HepG2 (cell line): ENCODE results near the gene YIPF4. TPM values are rescaled to one million over a fixed set of nuclear protein-coding genes. Genes with fewer than 3 reads are reported as not detected.

Experiments
- ATAC-seq: fragments of 200-7000 bp; cut with Tn5 transposase; 3 replicates; pipeline ENCODE4 v1.9.1; 2020; ENCODE audit warnings: mild to moderate bottlenecking, moderate library complexity
- BruUV-seq: library from RNA; stranded (reverse); fragments of 400-500 nt; replicated peaks from 2 replicates; lab custom pipeline; 2021; lab: Mats Ljungman, UMichigan
- CTCF ChIA-PET: fragments of 300-600 bp; formaldehyde crosslinking; extraction: SDS; loops from one replicate; lab custom pipeline; 2021; ENCODE audit warnings: low total read pairs, inconsistent platforms, low intra/inter-chr PET ratio; lab: Yijun Ruan, JAX
- POLR2A ChIA-PET: fragments of 350-600 bp; sonication (Branson Sonifier 250); formaldehyde crosslinking; loops from one replicate; lab custom pipeline; 2020; ENCODE audit warnings: antibody characterized with exemption, inconsistent platforms; lab: Yijun Ruan, JAX
- DNase-seq: peaks from one replicate; pipeline ENCODE4 v3.0.0-alpha.2; 2015; ENCODE audit warnings: low spot score
- FAIRE-seq: peaks from 3 replicates; lab custom pipeline; 2011; peaks lifted over from hg19 to GRCh38; lab: Jason Lieb, UNC
- H2AFZ ChIP-seq: one replicate; pipeline ENCODE4 v1.6.1; 2011; ENCODE audit warnings: low read length, inconsistent platforms
- H3K27ac ChIP-seq: fragments of 300-600 bp; 3 replicates; pipeline ENCODE4 v1.8.0; 2011; ENCODE audit warnings: mixed run types, mild to moderate bottlenecking, mixed read lengths, low read length, inconsistent platforms; ENCODE audit not compliant: insufficient read depth; ENCODE audit errors: extremely low read length
- H3K27me3 ChIP-seq, 2 experiments: fragments of 200-600 bp in 1 of 2; 2 replicates in 1 of 2; 3 replicates in 1 of 2; pipeline versions ENCODE4 v1.6.0 to v1.8.0; 2011; ENCODE audit warnings: low read length in 2 of 2, mild to moderate bottlenecking in 2 of 2, moderate library complexity in 2 of 2, inconsistent platforms in 1 of 2; ENCODE audit not compliant: insufficient read depth in 2 of 2, control insufficient read depth in 1 of 2
- H3K36me3 ChIP-seq, 2 experiments: fragments of 200-600 bp in 1 of 2; replicated peaks in 1 of 2; 2 replicates in 1 of 2; 3 replicates in 1 of 2; pipeline versions ENCODE4 v1.5.1 to v1.8.0; 2011; ENCODE audit warnings: low read length in 2 of 2, inconsistent platforms in 1 of 2; ENCODE audit not compliant: insufficient read depth in 2 of 2, control insufficient read depth in 1 of 2
- H3K4me1 ChIP-seq: 2 replicates; pipeline ENCODE4 v1.5.1; 2012; ENCODE audit warnings: low read length, inconsistent platforms; ENCODE audit not compliant: insufficient read depth
- H3K4me2 ChIP-seq: 2 replicates; pipeline ENCODE4 v1.6.0; 2011; ENCODE audit warnings: low read depth, low read length, inconsistent platforms
- H3K4me3 ChIP-seq, 3 experiments: fragments of 200-600 bp in 1 of 3; sonication (generic), shearing (Covaris generic) in 1 of 3; replicated peaks in 1 of 3; 2 replicates each; pipeline ENCODE4 v1.5.1; 2011 to 2016; ENCODE audit warnings: low read length in 3 of 3, inconsistent platforms in 2 of 3, low read depth in 2 of 3, mild to moderate bottlenecking in 2 of 3, control low read depth in 1 of 3, mixed read lengths in 1 of 3; ENCODE audit not compliant: insufficient read depth in 1 of 3
- H3K79me2 ChIP-seq: one replicate; pipeline ENCODE4 v1.6.1; 2011; ENCODE audit warnings: low read length, inconsistent platforms; ENCODE audit not compliant: insufficient read depth
- H3K9ac ChIP-seq: 2 replicates; pipeline ENCODE4 v1.6.0; 2011; ENCODE audit warnings: mild to moderate bottlenecking, low read depth, low read length, inconsistent platforms; ENCODE audit not compliant: insufficient read depth
- H3K9me3 ChIP-seq: 2 replicates; pipeline ENCODE4 v1.5.1; 2012; ENCODE audit warnings: mild to moderate bottlenecking, low read length
- H4K20me1 ChIP-seq: 2 replicates; pipeline ENCODE4 v1.6.0; 2011; ENCODE audit warnings: inconsistent platforms, mild to moderate bottlenecking, low read length, moderate library complexity; ENCODE audit not compliant: insufficient read depth
- FOXJ3 ChIP-seq: sonication (generic); formaldehyde crosslinking; IDR thresholded peaks from 2 replicates; pipeline ENCODE4 v1.4.0; 2020; ENCODE audit warnings: missing genetic modification reagents, mild to moderate bottlenecking, borderline replicate concordance
- FOXM1 ChIP-seq: sonication (generic); formaldehyde crosslinking; IDR thresholded peaks from 2 replicates; pipeline ENCODE4 v1.5.0; 2020; ENCODE audit warnings: missing genetic modification reagents
- HDAC6 ChIP-seq: fragments of 200-600 bp; sonication (generic); IDR thresholded peaks from 2 replicates; pipeline ENCODE4 v1.7.0; 2017; ENCODE audit warnings: mild to moderate bottlenecking, antibody characterized with exemption, low read length, low read depth
- HNRNPK ChIP-seq: fragments of 200-400 bp; formaldehyde crosslinking; IDR thresholded peaks from 2 replicates; pipeline ENCODE4 v1.6.1; 2018; ENCODE audit warnings: low read length, low read depth, moderate library complexity, mild to moderate bottlenecking; ENCODE audit not compliant: poor library complexity, severe bottlenecking
- KDM5A ChIP-seq: fragments of 200-600 bp; sonication (generic); IDR thresholded peaks from 2 replicates; pipeline ENCODE4 v1.7.0; 2018; ENCODE audit warnings: antibody characterized with exemption, mild to moderate bottlenecking, low read length, borderline replicate concordance
- PHF8 ChIP-seq: sonication (generic); formaldehyde crosslinking; IDR thresholded peaks from 2 replicates; pipeline ENCODE4 v1.5.0; 2020; ENCODE audit warnings: missing genetic modification reagents
- RFX1 ChIP-seq: fragments of 450-650 bp; IDR thresholded peaks from 2 replicates; pipeline ENCODE4 v1.6.1; 2017
- RNF2 ChIP-seq: fragments of 450-650 bp; conservative IDR thresholded peaks from 2 replicates; pipeline ENCODE4 v1.6.1; 2016; ENCODE audit warnings: low read depth
- ZNF234 ChIP-seq: sonication (generic); formaldehyde crosslinking; conservative IDR thresholded peaks from 2 replicates; pipeline ENCODE4 v1.5.1; 2020; ENCODE audit warnings: mild to moderate bottlenecking, missing genetic modification reagents
- ZNF607 ChIP-seq: sonication (generic); formaldehyde crosslinking; IDR thresholded peaks from 2 replicates; pipeline ENCODE4 v1.5.1; 2020; ENCODE audit warnings: missing genetic modification reagents, mild to moderate bottlenecking, borderline replicate concordance
- ZSCAN21 ChIP-seq: sonication (generic); formaldehyde crosslinking; IDR thresholded peaks from 2 replicates; pipeline ENCODE4 v1.8.0; 2022; ENCODE audit warnings: mild to moderate bottlenecking, missing genetic modification reagents, moderate library complexity, borderline replicate concordance
- WGBS: methylation state at CpG from one replicate; pipeline ENCODE4 v1.1.6; 2017; ENCODE audit warnings: low lambda C conversion rate; 5-methylcytosine and 5-hydroxymethylcytosine counted together
- in situ Hi-C: cut with HindIII; loops from 2 replicates; pipeline ENCODE4 v1.10.0; 2017; ENCODE audit warnings: low pct_unique_long_range_greater_than_20kb; ENCODE audit not compliant: extremely low pct_ligation_motif_present
- intact Hi-C: fragments of 100-400 bp; cut with micrococcal nuclease; formaldehyde crosslinking; loops from one replicate; pipeline ENCODE4 v1.10.0; 2022; ENCODE audit not compliant: unreplicated experiment
- polyA plus RNA-seq, 8 experiments: library from polyadenylated mRNA; depleted of rRNA in 3 of 8; stranded (reverse) in 7 of 8; unstranded in 1 of 8; fragments of >200 nt; fragmentation: Illumina TruSeq in 4 of 8; extraction: Trizol in 4 of 8; gene quantifications; 2 replicates each; pipeline versions ENCODE4 v1.2.1 to v1.2.3, GENCODE V29; 2011 to 2016; ENCODE audit warnings: low read depth in 4 of 8, missing spikeins in 1 of 8, mixed read lengths in 1 of 8; ENCODE audit not compliant: insufficient read depth in 1 of 8
- total RNA-seq, 5 experiments: library from RNA; depleted of rRNA; stranded (reverse); fragments of >200 nt; fragmentation: Illumina TruSeq; extraction: Trizol; gene quantifications; 2 replicates each; pipeline ENCODE4 v1.2.3, GENCODE V29; 2016; ENCODE audit warnings: low read depth in 1 of 5
- TF ChIP-seq, protein P1 (sequence below): IDR thresholded peaks from 2 replicates; pipeline ENCODE4 v1.6.1; 2016; ENCODE audit warnings: low read depth, missing genetic modification reagents, missing compliant biosample characterization
- TF ChIP-seq, protein P2 (sequence below): sonication (generic); formaldehyde crosslinking; IDR thresholded peaks from 2 replicates; pipeline ENCODE4 v1.4.0; 2020; ENCODE audit warnings: missing genetic modification reagents
- TF ChIP-seq, protein P3 (sequence below): sonication (generic); formaldehyde crosslinking; IDR thresholded peaks from 2 replicates; pipeline ENCODE4 v1.4.0; 2020; ENCODE audit warnings: missing genetic modification reagents

Gene YIPF4
- total and polyA plus RNA-seq, 2 of the 13 experiments (the other 11 are each of a cell fraction or from before 2014, with no cell fraction given) = 19.0 to 43.9 TPM

DNA sequence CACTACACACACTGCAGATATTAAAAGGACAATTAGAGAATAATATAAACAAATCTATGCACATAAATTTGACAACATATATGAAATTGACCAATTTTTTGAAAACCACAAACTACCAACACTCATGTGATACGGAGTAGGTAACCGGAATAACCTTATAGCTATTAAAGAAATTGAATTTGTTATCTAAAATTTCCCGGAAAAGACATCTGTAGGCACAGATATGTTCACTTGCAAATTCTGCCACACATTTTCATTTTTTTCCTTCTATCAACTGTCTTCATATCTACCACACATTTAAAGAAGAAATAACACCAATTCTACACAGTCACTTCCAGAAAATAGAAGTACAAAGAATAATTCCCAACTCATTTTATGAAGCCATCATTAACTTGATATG, 35.4 kb upstream of the YIPF4 start:
- no peak overlapping the region for H3K4me3 ChIP-seq
- no peak overlapping the region for H3K4me2 ChIP-seq
- H4K20me1 ChIP-seq = no peaks in the 10 kb centered on the region
- H3K27me3 ChIP-seq = no peaks in the 10 kb centered on the region
- no TSS peak for BruUV-seq
- H3K4me1 ChIP-seq = no peaks in the 10 kb centered on the region
- H3K9me3 ChIP-seq = no peaks in the 10 kb centered on the region
- H2AFZ ChIP-seq = no peak overlapping the region
- FAIRE-seq = no peak
- TF ChIP-seq RFX1 = no peak
- TF ChIP-seq FOXM1 (CRISPR knock-in tag) = no peak
- TF ChIP-seq, protein P1, sequence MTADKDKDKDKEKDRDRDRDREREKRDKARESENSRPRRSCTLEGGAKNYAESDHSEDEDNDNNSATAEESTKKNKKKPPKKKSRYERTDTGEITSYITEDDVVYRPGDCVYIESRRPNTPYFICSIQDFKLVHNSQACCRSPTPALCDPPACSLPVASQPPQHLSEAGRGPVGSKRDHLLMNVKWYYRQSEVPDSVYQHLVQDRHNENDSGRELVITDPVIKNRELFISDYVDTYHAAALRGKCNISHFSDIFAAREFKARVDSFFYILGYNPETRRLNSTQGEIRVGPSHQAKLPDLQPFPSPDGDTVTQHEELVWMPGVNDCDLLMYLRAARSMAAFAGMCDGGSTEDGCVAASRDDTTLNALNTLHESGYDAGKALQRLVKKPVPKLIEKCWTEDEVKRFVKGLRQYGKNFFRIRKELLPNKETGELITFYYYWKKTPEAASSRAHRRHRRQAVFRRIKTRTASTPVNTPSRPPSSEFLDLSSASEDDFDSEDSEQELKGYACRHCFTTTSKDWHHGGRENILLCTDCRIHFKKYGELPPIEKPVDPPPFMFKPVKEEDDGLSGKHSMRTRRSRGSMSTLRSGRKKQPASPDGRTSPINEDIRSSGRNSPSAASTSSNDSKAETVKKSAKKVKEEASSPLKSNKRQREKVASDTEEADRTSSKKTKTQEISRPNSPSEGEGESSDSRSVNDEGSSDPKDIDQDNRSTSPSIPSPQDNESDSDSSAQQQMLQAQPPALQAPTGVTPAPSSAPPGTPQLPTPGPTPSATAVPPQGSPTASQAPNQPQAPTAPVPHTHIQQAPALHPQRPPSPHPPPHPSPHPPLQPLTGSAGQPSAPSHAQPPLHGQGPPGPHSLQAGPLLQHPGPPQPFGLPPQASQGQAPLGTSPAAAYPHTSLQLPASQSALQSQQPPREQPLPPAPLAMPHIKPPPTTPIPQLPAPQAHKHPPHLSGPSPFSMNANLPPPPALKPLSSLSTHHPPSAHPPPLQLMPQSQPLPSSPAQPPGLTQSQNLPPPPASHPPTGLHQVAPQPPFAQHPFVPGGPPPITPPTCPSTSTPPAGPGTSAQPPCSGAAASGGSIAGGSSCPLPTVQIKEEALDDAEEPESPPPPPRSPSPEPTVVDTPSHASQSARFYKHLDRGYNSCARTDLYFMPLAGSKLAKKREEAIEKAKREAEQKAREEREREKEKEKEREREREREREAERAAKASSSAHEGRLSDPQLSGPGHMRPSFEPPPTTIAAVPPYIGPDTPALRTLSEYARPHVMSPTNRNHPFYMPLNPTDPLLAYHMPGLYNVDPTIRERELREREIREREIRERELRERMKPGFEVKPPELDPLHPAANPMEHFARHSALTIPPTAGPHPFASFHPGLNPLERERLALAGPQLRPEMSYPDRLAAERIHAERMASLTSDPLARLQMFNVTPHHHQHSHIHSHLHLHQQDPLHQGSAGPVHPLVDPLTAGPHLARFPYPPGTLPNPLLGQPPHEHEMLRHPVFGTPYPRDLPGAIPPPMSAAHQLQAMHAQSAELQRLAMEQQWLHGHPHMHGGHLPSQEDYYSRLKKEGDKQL (CRISPR knock-in tag) = no peak
- TF ChIP-seq, protein P2, sequence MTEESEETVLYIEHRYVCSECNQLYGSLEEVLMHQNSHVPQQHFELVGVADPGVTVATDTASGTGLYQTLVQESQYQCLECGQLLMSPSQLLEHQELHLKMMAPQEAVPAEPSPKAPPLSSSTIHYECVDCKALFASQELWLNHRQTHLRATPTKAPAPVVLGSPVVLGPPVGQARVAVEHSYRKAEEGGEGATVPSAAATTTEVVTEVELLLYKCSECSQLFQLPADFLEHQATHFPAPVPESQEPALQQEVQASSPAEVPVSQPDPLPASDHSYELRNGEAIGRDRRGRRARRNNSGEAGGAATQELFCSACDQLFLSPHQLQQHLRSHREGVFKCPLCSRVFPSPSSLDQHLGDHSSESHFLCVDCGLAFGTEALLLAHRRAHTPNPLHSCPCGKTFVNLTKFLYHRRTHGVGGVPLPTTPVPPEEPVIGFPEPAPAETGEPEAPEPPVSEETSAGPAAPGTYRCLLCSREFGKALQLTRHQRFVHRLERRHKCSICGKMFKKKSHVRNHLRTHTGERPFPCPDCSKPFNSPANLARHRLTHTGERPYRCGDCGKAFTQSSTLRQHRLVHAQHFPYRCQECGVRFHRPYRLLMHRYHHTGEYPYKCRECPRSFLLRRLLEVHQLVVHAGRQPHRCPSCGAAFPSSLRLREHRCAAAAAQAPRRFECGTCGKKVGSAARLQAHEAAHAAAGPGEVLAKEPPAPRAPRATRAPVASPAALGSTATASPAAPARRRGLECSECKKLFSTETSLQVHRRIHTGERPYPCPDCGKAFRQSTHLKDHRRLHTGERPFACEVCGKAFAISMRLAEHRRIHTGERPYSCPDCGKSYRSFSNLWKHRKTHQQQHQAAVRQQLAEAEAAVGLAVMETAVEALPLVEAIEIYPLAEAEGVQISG (CRISPR knock-in tag) = no peak
- no peak for TF ChIP-seq KDM5A
- no peak for TF ChIP-seq FOXJ3 (CRISPR knock-in tag)
- no peak for TF ChIP-seq ZNF234 (CRISPR knock-in tag)
- TF ChIP-seq RNF2 = no peak
- no peak for TF ChIP-seq ZSCAN21 (CRISPR knock-in tag)
- TF ChIP-seq HNRNPK = no peak
- TF ChIP-seq ZNF607 (CRISPR knock-in tag) = no peak
- TF ChIP-seq HDAC6 = no peak
- no peak for TF ChIP-seq PHF8
- TF ChIP-seq, protein P3, sequence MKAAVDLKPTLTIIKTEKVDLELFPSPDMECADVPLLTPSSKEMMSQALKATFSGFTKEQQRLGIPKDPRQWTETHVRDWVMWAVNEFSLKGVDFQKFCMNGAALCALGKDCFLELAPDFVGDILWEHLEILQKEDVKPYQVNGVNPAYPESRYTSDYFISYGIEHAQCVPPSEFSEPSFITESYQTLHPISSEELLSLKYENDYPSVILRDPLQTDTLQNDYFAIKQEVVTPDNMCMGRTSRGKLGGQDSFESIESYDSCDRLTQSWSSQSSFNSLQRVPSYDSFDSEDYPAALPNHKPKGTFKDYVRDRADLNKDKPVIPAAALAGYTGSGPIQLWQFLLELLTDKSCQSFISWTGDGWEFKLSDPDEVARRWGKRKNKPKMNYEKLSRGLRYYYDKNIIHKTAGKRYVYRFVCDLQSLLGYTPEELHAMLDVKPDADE = no peak
- ChIA-PET POLR2A (no interaction called here), CTCF (no interaction called here)
- H3K9ac ChIP-seq = no peak overlapping the region
- DNase-seq = no peak
- no peaks in the 10 kb centered on the region for H3K36me3 ChIP-seq
- in situ Hi-C loops = no loop called here
- 90% methylated on average over 3 of the region's 3 CpGs for WGBS
- no peak for ATAC-seq
- no peak overlapping the region for H3K27ac ChIP-seq
- intact Hi-C loops = no loop called here
- no peaks in the 10 kb centered on the region for H3K79me2 ChIP-seq
